NK-92 treated with Interleukin-12 subunit alpha and Interleukin-12 subunit beta, amount 100 ng/mL, for 24 hours (cell line): ENCODE results near the gene COP1.
"Not testable (repeated sequence)": the region's sequence is repeated elsewhere in the genome, so short reads cannot be mapped to it uniquely, and the experiment has no call there.

Experiments used
- DNase-seq: peaks from one replicate; lab custom pipeline; 2025; lab: John Stamatoyannopoulos, UW

Gene COP1

DNA sequence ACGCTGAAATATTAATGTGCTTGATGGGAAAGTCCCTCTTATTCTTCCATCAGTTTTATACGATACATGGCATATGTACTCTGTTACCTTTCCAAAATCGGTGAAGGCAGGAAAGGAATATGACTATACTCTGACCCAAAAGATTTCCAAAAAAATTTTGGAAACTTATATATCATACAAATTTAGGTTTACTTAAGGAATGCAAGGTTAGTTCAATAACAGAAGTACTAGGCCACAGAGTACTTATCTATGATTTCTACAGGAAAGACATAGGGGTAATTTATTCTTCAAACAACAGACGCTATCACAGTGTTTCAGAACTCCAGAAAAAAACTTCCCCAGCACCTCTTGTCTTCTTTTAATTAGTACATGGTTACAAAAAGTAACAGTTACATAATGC, 84.8 kb downstream of the COP1 start:
- DNase-seq, result no peak

DNA sequence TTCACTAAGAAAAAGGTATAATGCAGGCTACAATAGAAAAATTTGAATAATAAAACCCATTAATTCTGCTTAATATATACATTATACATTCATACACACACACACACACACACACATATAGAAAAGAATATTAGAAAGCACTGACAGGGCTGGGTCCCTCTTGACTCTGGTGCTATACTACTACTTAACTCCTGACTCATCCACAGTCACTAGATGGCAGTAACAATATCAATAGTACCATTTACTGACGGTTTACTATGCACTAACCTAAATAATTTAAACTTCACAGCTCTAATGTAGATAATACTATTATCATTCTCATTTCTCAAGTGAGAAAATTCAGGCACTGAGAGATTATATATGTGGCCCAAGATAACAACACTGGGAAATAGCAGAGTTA, 87.5 kb downstream of the COP1 start:
- no peak for DNase-seq

DNA sequence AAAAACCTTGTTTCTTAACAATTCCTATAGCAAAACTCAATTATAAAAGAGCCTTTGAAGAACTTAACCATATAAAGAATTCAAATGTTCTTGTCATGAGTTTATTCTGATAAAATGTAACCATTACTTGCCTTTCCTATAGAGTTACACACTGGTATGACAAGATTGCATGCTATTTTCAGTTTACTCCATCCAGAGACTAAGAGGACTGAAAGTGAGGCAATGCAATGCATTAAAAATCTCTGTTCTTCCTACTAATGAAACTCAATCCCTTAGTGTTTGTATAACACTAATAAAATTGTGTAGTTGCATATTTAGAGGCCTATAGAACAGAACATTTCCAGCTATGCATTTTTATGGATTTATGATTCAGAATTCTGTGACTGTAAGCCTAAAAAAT, 88.1 kb downstream of the COP1 start:
- DNase-seq, result no peak

DNA sequence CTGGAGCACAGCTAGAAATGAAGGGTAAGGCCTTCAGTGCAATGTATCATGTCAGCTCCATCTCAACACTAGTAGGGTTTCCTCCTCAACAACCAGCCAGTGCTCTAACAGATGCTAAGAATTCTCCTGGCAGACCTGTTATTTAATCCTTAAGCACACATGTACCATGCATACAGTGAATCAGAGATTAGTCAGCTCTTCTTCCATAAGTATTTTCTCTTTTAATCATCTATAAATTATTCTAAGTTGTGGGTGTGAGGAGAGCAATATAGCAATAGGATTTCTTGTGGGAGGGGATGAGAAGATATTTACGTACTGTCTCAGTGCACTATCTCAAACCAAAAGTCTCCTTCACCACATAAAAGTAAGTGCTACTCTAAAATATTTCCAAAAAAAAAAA, 95.3 kb downstream of the COP1 start:
- DNase-seq, result no peak

DNA sequence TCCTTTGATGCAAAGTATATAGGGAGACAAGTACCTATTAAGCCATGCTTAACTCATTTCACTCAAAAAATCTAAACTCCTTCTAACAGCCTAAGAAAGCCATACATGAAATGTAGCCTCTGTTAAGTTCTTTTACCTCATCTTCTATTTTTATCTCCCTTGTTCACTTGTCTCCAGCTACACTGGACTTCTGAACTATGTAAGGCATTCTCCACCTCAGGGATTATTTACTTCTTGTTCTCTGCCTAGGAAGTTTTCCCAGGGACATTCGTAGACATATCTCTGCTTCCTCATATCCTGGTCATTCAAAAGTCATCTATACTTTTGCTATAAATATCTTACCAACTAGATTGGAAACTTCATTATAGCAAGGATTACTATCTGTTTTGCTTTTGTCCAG, 96.9 kb downstream of the COP1 start:
- no peak for DNase-seq

DNA sequence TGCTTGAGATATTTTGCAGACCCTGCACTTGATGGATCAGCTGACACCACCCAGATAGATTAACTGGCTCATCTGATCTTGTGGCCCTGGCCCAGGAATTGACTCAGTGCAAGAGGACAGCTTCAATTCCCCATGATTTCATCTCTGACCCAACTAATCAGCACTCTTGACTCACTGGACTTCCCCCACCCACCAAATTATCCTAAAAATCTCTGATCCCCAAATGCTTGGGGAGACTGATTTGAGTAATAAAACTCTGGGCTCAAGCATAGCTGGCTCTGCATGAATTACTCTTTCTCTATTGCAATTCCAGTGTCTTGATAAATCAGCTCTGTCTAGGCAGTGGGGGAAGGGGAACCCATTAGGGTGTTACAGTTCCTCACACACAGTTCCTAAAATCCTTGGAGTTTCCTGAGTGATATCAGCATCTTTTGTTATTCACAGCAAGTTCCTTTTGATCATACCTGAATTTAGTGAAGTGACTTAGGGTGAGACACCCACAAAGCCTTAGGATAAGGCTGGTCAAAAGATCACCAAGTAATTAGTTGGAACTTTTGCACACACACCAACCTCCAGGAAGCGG, 104.2 kb downstream of the COP1 start:
- no peak for DNase-seq

DNA sequence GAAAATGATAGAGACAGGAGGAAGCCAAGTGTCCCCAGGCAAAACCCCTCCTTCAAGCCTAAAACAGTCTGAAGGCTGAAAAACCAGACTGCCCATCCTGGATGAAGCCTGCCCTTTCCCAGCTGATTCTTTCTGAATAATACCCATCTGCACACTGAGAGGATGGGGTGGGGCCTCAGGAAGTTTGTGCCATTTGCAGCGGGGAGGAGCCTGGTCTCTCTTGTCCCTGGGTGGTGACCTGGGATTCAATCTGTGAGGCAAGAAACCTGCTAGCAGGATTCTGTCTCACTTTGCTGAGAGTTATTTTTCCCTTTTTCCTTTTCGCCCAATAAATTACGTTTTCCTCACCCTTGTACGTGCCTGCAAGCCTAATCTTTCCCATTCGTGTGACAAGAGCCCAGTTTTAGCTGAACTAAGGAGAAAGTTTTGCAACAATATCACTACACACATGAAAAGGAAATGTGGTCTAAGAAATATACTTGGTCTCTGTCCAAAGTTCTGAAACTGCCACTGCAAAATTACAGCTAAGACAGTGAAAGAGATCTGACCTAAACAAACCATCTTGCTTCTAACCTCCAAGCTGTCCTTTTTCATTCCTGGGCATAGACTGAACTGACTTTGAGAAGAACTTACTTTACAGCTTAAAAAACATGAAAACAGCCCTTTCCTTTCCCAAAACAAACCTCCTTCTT, 105.0 kb downstream of the COP1 start:
- no peak for DNase-seq

DNA sequence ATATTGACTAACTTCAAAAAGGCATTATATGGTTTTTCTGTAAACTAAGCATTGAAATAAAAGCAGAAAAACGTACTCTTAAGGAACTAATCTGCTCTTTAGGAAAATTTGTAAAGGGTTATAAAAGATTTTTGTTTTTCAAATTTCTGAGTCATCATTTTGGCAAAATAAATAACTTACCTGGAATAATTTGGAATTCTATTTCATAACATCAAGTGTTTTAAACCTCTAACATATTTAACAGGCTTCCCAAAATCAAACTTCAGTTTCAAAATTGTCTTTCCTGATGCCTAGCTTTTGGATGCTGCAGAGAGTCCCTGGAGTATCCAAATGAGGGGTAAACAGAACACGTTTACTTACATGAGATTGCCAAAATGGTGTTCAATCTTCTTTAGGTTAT, 108.5 kb downstream of the COP1 start:
- no peak for DNase-seq

DNA sequence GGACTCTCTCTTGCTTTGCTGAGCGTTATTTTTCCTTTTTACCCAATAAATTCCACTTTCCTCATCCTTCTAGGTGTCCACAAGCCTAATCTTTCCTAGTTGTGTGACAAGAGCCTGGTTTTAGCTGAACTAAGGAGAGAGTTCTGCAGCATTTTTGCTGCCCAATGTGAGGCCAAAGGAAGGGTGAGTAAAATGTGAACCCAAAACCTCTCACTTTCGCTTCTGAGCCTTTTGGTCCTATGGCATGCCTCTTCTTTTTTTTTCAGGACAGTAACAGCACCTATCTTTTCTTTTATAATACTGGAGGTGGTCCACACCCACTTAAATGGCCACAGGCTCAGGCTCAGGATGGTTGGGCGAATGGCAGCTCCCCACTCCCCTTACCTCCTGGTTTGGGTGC, 111.1 kb downstream of the COP1 start:
- DNase-seq, result no peak

DNA sequence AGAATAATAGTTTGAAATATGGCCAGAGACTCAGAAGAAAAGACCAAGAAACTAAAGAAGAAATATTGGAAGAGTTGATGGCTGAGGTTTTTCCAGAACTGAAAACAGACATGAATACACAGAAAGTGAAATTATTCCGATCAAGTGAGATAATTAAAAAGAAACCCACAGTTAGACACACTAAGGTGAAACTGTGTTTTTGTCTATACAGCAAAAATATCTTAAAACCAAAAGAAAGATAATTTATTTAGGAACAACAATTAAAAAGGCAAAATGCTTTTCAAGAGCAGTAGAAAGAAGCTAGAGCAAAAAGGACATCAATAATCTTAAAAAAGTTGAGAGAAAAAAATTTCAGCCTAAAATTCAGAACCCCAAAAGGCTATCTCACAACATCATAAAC, 116.3 kb downstream of the COP1 start:
- no peak for DNase-seq

DNA sequence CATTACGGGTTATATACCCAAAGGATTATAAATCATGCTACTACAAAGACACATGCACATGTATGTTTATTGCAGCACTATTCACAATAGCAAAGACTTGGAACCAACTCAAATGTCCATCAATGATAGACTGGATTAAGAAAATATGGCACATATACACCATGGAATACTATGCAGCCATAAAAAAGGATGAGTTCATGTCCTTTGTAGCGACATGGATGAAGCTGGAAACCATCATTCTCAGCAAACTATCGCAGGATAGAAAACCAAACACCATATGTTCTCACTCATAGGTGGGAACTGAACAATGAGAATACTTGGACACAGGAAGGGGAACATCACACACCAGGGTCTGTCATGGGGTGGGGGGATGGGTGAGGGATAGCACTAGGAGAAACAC, 119.3 kb downstream of the COP1 start:
- not testable (repeated sequence) for DNase-seq

DNA sequence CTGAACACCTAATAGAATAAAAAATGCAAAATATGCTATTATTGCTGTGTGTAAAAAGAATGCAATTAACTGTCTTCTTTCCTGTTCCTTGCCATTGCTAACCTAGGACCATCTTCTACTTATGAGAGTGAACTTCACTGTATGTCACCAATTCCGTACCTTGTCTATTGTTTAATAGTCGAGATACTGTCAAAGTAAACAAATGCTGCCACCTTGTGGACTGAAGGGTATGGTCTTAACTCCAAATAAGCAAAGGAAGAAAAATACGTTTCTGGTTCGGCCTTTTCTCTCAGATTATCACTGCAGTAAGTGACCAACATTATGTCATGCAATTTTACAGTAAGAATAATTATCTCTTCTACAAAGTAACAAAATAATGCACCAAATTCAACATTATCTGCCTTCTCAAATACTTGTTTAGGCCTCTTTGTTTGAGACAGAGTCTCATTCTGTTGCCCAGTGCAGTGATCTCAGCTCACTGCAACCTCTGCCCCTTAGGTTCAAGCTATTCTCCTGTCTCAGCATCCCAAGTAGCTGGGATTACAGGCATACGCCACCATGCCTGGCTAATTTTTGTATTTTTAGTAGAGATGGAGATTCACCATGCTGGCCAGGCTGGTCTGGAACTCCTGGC, 133.4 kb downstream of the COP1 start:
- no peak for DNase-seq

DNA sequence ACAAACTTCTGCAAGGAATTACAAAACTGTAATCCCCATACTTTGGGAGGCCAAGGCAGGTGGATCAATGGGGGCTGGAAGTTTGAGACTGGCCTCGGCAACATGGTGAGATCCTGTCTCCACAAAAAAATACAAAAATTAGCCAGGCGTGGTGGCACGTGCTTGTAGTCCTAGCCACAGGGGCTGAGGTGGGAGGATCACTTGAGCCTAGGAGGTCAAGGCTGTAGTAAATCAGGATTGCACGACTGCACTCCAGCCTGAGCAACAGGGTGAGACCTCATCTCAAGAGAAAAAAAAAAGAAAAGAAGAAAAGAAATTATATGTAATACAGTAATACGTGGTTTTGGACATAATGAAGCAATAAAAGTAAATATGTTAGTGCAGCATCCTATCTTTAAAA, 138.2 kb downstream of the COP1 start:
- no peak for DNase-seq

DNA sequence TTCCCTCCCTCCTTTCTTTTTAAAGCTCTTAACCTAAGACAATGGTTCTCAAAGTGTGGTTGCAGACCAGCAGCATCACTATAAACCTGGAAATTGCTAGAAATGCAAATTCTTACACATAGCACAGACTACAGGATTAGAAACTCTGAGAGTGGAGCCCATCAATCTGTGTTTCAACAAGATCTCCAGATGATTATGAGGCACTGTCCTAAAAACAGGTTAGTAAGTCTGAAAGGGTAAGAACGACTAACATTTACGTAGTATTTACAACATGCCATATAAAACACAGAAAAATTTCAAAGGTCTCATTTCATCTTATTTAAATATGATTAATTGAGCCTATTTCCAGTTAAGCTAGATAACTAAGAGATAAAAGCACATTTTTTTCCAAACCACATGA, 138.8 kb downstream of the COP1 start:
- DNase-seq, result no peak

DNA sequence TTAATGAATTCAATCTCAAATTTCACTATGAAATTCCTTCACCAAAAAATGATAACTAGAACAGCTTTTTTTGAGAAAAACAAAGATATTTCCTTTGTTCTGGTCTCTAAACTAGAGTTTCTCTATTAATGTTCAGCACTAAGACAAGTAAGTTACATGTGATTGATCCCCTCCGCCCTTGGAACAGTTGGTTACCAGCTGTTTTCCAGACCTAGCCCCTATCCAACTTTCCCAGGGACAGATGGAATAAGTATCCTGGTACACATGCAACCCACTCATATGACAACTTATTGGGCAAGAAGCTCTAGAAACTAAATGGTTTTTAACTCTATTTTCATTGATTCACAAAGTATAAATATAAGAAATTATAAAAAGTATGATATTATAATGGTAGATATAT, 140.4 kb downstream of the COP1 start:
- no peak for DNase-seq

DNA sequence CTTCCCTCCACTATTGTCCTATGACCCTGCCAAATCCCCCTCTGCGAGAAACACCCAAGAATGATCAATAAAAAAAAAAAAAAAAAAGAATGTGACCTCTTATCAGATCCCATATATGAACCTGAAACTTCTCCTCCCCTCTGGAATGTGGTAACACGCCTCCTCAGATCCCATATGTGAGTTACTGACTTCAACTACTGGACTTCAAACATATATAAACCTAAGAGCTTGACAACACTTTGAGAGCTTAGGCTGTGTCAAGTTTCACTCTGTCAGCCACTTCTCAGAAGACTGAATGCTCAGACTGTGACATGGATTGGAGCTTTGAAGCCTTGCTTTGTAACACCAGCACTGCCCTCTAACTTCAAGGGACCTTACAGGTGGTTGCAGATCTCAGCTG, 148.4 kb downstream of the COP1 start:
- DNase-seq, result no peak

DNA sequence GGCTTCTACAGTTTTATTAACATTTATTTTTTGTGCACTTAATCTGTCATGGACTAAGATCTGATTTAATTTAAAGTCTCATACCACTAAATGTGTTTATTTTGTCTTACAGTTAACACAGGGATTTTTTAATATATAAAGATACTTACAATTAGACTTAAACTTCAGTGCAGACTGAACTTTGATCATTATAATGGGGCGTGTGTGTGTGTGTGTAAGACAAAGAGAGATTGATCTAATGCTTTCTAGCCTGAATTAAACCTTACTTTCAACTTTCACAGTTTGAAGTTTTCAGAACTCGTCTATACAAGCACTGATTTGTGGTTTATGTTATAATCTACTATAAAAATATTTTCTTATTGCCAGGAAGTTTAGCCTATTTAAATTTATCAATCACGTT, 150.8 kb downstream of the COP1 start:
- no peak for DNase-seq

DNA sequence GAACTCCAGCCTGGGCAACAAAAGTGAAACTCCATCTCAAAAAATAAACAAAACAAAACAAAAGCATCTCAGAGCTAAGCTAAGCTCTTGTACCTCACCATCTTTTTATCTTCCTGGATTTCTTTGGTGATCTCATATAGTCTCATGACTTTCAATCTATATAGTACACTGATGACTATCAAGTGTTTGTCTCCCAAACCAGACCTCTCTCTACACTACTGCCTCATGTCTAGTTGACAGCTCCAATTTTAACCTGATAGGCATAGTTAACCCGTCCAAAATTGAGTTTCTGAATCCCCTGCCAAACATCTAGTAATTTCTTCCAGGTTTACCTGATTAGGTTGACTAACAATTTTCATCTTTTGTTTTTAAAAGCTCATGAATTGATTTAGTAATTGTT, 151.7 kb downstream of the COP1 start:
- no peak for DNase-seq

DNA sequence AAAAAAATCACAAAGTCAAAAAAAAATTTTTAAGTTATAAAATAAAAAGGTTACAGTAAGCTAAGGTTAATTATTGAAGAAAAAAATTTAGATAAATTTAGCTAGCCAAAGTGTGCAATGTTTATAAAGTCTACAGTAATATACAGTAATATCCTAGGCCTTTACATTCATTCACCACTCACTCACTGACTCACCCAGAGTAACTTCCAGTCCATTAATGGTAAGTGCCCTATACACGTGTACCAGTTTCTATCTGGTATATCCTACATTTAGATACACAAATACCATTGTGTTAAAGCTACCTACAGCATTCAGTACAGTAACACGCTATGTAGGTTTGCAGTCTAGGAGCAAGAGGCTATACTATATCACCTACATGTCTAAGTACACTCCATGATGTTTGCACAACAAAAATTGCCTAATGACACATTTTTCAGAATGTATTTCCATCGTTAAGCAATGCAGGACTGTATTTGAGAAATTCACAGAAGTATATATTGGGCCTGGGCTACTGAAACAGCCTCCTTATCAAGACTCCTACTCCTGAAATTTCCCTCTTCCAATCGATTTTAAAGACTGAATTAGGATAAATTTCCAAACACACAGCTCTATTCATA, 155.1 kb downstream of the COP1 start:
- DNase-seq, result no peak

DNA sequence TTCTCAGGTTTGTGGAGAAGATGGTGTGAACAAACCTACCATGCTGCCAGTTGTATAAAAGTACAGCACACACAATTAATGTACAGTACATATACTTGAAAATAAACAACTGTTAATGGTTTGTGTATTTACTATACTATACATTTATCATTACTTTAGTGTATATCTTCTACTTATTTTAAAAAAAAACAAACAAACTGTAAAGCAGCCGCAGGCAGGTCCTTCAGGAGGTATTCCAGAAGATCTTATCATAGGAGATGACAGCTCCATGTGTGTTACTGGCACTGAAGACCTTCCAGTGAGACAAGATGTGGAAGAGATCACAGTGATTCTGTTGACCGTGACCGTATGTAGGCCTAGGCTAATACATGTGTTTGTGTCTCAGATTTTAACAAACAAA, 155.7 kb downstream of the COP1 start:
- no peak for DNase-seq

DNA sequence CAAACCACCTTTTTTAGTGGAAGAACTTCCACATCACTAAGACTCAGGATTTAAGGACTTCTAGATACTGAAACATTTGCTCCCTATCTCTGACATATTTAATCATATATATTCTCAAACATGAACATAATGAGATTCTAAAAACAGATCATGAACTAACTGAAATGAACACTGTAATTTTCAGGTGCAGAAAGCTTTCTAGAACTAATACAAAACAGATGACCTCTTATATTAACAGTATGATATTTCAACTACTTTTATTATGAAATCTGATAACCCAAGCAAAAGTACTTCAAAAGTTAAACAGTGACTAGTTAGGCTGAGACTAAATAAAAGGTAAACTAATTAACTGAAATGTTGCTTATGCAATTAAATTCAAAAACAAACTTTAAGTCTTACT, 157.5 kb downstream of the COP1 start:
- no peak for DNase-seq

DNA sequence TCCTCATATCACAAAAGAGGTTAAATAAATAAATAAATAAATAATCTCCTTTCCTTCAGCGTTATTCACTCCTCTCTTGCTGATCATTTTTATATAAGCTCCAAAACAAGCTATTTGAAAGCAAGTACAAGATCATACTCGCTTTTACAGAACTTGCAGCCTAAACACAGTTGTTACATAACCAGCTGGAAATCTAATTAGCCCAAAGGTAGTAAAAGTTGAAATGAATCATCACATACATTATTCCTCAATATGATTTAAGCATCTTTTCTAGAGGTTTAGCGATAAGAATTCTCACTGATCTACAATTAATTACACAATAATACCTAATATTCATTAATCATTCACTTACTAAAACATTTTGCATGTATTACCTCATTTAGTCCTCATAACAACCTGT, 160.2 kb downstream of the COP1 start:
- no peak for DNase-seq

DNA sequence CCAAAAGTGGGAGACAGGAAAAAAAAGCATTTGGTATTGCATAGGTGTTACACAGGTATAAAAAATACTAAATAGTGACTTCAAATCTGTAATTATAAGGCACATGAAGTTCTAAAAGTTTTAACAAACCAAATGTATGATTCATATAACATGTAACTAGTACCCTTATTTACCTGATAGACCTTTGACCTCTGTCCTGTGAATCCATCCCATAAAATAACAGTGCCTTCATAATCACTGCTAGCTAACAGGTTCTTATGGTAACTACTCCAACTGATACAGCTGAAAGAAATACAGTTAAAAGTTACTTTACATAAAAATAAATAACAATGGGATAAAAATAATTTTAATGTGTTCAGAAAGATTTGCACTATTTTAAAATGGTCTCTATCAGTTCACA, 163.5 kb downstream of the COP1 start:
- no peak for DNase-seq

DNA sequence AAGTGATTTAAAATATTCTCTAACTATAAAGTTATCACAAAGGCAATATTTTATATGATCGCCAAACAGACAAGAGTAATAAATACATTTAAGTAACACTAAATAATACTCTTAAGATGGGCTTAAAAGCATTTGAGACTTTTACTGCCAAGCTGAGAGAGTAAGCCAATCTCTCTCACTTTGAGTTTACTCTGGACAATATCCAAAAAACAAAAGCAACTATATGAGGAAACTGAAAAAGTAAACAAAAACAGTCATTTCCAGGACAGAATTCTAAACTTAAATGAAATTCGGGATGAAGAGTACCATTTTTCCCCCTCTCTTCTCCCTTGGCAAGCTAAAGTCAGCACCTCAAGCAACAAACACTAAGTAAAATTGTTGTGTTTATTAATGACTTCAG, 173.2 kb downstream of the COP1 start:
- no peak for DNase-seq
